ENCODE measurements around the gene HJV. TPM values are rescaled to one million over a fixed set of nuclear protein-coding genes. Genes with fewer than 3 reads are reported as not detected.

The HJV gene
- total RNA-seq, 3 donors from 2014 or later (not counting 1 experiment from before 2014, with no cell fraction given) = not detected

DNA sequence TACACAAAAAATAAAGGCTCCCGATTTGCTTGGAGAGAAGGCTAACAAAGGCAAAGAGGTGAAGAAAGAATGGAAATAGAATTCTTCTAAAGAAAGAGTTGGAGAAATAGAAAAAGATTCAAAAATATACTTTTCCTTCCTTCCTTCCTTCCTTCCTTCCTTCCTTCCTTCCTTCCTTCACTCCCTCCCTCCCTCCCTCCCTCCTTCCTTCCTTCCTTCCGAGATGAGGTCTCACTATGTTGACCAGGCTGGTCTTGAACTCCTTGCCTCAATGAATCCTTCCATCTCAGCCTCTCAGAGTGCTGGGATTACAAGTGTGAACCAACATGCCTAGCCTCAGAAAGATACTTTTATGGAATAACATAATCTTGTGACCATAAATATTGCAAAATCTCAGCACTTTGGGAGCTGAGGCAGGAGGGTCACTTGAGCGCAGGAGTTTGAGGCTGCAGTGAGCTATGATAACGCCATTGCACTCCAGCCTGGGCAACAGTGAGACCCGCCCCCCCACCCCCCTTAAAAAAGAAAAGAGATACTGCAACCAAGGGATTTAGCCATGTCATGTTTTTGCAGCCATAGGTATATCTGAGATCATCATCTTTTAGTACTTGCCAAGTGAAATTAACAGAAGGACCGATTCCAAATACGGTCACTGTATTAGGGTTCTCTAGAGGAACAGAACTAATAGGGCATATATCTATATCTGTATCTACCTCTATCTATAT, 1.0 kb upstream of the HJV start:
- H3K9me3 ChIP-seq (ENCODE audit: control insufficient read depth, insufficient read depth, low read length) = no peaks in the 10 kb centered on the region
- TF ChIP-seq, protein P1, sequence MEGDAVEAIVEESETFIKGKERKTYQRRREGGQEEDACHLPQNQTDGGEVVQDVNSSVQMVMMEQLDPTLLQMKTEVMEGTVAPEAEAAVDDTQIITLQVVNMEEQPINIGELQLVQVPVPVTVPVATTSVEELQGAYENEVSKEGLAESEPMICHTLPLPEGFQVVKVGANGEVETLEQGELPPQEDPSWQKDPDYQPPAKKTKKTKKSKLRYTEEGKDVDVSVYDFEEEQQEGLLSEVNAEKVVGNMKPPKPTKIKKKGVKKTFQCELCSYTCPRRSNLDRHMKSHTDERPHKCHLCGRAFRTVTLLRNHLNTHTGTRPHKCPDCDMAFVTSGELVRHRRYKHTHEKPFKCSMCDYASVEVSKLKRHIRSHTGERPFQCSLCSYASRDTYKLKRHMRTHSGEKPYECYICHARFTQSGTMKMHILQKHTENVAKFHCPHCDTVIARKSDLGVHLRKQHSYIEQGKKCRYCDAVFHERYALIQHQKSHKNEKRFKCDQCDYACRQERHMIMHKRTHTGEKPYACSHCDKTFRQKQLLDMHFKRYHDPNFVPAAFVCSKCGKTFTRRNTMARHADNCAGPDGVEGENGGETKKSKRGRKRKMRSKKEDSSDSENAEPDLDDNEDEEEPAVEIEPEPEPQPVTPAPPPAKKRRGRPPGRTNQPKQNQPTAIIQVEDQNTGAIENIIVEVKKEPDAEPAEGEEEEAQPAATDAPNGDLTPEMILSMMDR (IDR thresholded peaks at IDR 0.05) = no peak
- Mint-ChIP-seq H3K36me3 (no peaks in the 10 kb centered on the region), H3K27me3 (ENCODE audit: low read depth in 2 of 2) (peaks cover 42 to 44% of the 10 kb centered on the region in 2 donors), H3K4me1 (no peaks in the 10 kb centered on the region), H3K27ac (no peak overlapping the region), H3K4me3 (no peak overlapping the region), H3K9me3 (no peaks in the 10 kb centered on the region)
- DNase-seq (no peak), ATAC-seq (no peak)
- H3K27ac ChIP-seq (ENCODE audit: low read length) = no peak overlapping the region
- no peak overlapping the region for H3K4me3 ChIP-seq (ENCODE audit: low read length)
- H3K4me1 ChIP-seq (ENCODE audit: control insufficient read depth, insufficient read depth, low read length) = peaks cover 4% of the 10 kb centered on the region
- intact Hi-C loops (cut with micrococcal nuclease) = no loop called here
- H3K27me3 ChIP-seq (ENCODE audit: control insufficient read depth, insufficient read depth, low read length) = peaks cover 23% of the 10 kb centered on the region
- WGBS (ENCODE audit: insufficient coverage) = 85% methylated on average over 3 of the region's 7 CpGs
- no peaks in the 10 kb centered on the region for H3K36me3 ChIP-seq (ENCODE audit: control insufficient read depth, insufficient read depth, low read length)

- Histone ChIP-seq H3K4me1 (ENCODE audit: control insufficient read depth, insufficient read depth, low read length) (peaks cover 4% of the 10 kb centered on the region), H3K9me3 (ENCODE audit: control insufficient read depth, insufficient read depth, low read length) (no peaks in the 10 kb centered on the region), H3K4me3 (ENCODE audit: low read length) (no peak overlapping the region), H3K27me3 (ENCODE audit: control insufficient read depth, insufficient read depth, low read length) (peaks cover 23% of the 10 kb centered on the region), H3K27ac (ENCODE audit: low read length) (no peak overlapping the region), H3K36me3 (ENCODE audit: control insufficient read depth, insufficient read depth, low read length) (no peaks in the 10 kb centered on the region)
- Mint-ChIP-seq H3K9me3 (no peaks in the 10 kb centered on the region), H3K4me3 (no peak overlapping the region), H3K4me1 (no peaks in the 10 kb centered on the region), H3K36me3 (no peaks in the 10 kb centered on the region), H3K27ac (no peak overlapping the region), H3K27me3 (ENCODE audit: low read depth in 2 of 2) (peaks cover 41 to 54% of the 10 kb centered on the region in 2 donors)
- DNase-seq (no peak), ATAC-seq (no peak)
- WGBS (ENCODE audit: insufficient coverage) = 71% methylated on average over 1 of the region's 1 CpG
- intact Hi-C loops (cut with micrococcal nuclease) = no loop called here
- TF ChIP-seq, protein P1 (IDR thresholded peaks at IDR 0.05) = no peak
Measured at GRCh38 chr1:146021050-146021445, 487 bp downstream of the HJV start.

GRCh38 chr1:146020058-146021049, 1.2 kb downstream of the HJV start:
- intact Hi-C loops (cut with micrococcal nuclease) = no loop called here
- no peaks in the 10 kb centered on the region for H3K36me3 ChIP-seq (ENCODE audit: control insufficient read depth, insufficient read depth, low read length)
- TF ChIP-seq, protein P1 (IDR thresholded peaks at IDR 0.05) = no peak
- H3K36me3 Mint-ChIP-seq = no peaks in the 10 kb centered on the region
- peaks cover 23% of the 10 kb centered on the region for H3K27me3 ChIP-seq (ENCODE audit: control insufficient read depth, insufficient read depth, low read length)
- 87% methylated on average over 4 of the region's 4 CpGs for WGBS (ENCODE audit: insufficient coverage)
- no peak overlapping the region for H3K27ac ChIP-seq (ENCODE audit: low read length)
- DNase-seq (no peak), ATAC-seq (no peak)
- H3K27me3 Mint-ChIP-seq (ENCODE audit: low read depth in 2 of 2) = peaks cover 35 to 54% of the 10 kb centered on the region in 2 donors
- peaks cover 4% of the 10 kb centered on the region for H3K4me1 ChIP-seq (ENCODE audit: control insufficient read depth, insufficient read depth, low read length)
- no peaks in the 10 kb centered on the region for H3K4me1 Mint-ChIP-seq
- no peak overlapping the region for H3K27ac Mint-ChIP-seq
- no peak overlapping the region for H3K4me3 Mint-ChIP-seq
- no peaks in the 10 kb centered on the region for H3K9me3 Mint-ChIP-seq
- no peaks in the 10 kb centered on the region for H3K9me3 ChIP-seq (ENCODE audit: control insufficient read depth, insufficient read depth, low read length)
- H3K4me3 ChIP-seq (ENCODE audit: low read length) = no peak overlapping the region

Data from natural killer cell (primary cell).